ENCODE data around the gene RPL21.

GRCh38 chr13:27264181-27264580 is 12.8 kb downstream of the RPL21 start:
- no peak for TF ChIP-seq GATA2 (IDR thresholded peaks at IDR 0.05; ENCODE audit: low read depth, low read length)
- TF ChIP-seq GATA3 (IDR thresholded peaks at IDR 0.05; ENCODE audit: low read depth, low read length) = no peak

All from SH-SY5Y (cell line).